Gastrocnemius medialis (tissue), 4 donors: ENCODE measurements around the gene POFUT1. TPM values are rescaled to one million over a fixed set of nuclear protein-coding genes. Genes with fewer than 3 reads are reported as not detected.

Experiments
- ATAC-seq, 2 donors: fragments of 150-250 bp; one replicate each; pipeline ENCODE4 v1.9.1; 2016
- DNase-seq, 2 donors: peaks; one replicate each; pipeline ENCODE4 v3.0.0-alpha.2; 2019
- H3K27ac ChIP-seq, 4 donors: fragments of 200-600 bp; sonication (generic); 1 replicate in 1 of 4; 2 replicates in 3 of 4; pipeline ENCODE4 v1.5.1; 2016 to 2018; ENCODE audit warnings: mild to moderate bottlenecking in 2 of 4, moderate library complexity in 1 of 4
- H3K27me3 ChIP-seq, 3 donors: fragments of 200-600 bp; sonication (generic) in 2 of 3; 1 replicate in 1 of 3; 2 replicates in 2 of 3; pipeline versions ENCODE4 v1.5.1 to v1.6.0; 2016 to 2019; ENCODE audit warnings: mild to moderate bottlenecking in 1 of 3, moderate library complexity in 1 of 3
- H3K36me3 ChIP-seq, 2 donors: fragments of 200-600 bp; sonication (generic) in 1 of 2; one replicate each; pipeline ENCODE4 v1.5.1; 2017 to 2018
- H3K4me1 ChIP-seq, 2 donors: fragments of 200-600 bp; sonication (generic) in 1 of 2; one replicate each; pipeline ENCODE4 v1.5.1; 2016 to 2017; ENCODE audit warnings: mild to moderate bottlenecking in 2 of 2
- H3K4me3 ChIP-seq, 4 donors: fragments of 200-600 bp; sonication (generic) in 3 of 4; 1 replicate in 1 of 4; 2 replicates in 3 of 4; pipeline ENCODE4 v1.5.1; 2016 to 2019; ENCODE audit warnings: mild to moderate bottlenecking in 2 of 4
- H3K9me3 ChIP-seq, 3 donors: fragments of 200-600 bp; sonication (generic) in 2 of 3; 1 replicate in 1 of 3; 2 replicates in 2 of 3; pipeline ENCODE4 v1.5.1; 2016 to 2019
- POLR2A ChIP-seq, 2 donors: fragments of 450-650 bp; IDR thresholded peaks; one replicate each; pipeline ENCODE4 v1.6.1; 2017; ENCODE audit warnings: antibody characterized with exemption in 2 of 2, mild to moderate bottlenecking in 2 of 2, moderate library complexity in 2 of 2
- in situ Hi-C, 4 donors: fragments of 200-750 bp; cut with MboI; loops; one replicate each; pipeline versions ENCODE4 v1.15.0 to v1.8.0; 2017; ENCODE audit warnings: low sequenced_read_pairs in 4 of 4
- intact Hi-C: fragments of 100-400 bp; cut with DNase I; formaldehyde crosslinking; loops from one replicate; pipeline ENCODE4 v1.15.1; 2023; ENCODE audit warnings: low total_unique reads
- total RNA-seq, 4 donors: library from RNA; depleted of rRNA; stranded (reverse); fragments of >200 nt; gene quantifications; one replicate each; pipeline versions ENCODE4 v1.1.0 to v1.2.3, GENCODE V29; 2016
- TF ChIP-seq, protein P1 (sequence below), 5 experiments: fragments of 450-650 bp in 3 of 5; fragments of 200-600 bp in 2 of 5; sonication (generic) in 2 of 5; IDR thresholded peaks in 4 of 5; conservative IDR thresholded peaks in 1 of 5; 1 replicate in 4 of 5; 2 replicates in 1 of 5; pipeline ENCODE4 v1.5.1; 2016 to 2019; ENCODE audit warnings: antibody characterized with exemption in 5 of 5, mild to moderate bottlenecking in 3 of 5, moderate library complexity in 3 of 5

POFUT1 gene
- total RNA-seq, 4 donors from 2014 or later = 15.3 to 20.7 (median 18.4) TPM

GRCh38 chr20:32237419-32237818 is 29.7 kb downstream of the POFUT1 start:
- ATAC-seq (no peak), DNase-seq (no peak)
- Histone ChIP-seq H3K4me3 (no peak overlapping the region), H3K36me3 (peaks cover 0 to 42% of the 10 kb centered on the region in 2 donors), H3K4me1 (no peaks in the 10 kb centered on the region), H3K27ac (no peak overlapping the region), H3K27me3 (no peaks in the 10 kb centered on the region), H3K9me3 (no peaks in the 10 kb centered on the region)
- no peak for TF ChIP-seq POLR2A (IDR thresholded peaks at IDR 0.05)
- TF ChIP-seq, protein P1, sequence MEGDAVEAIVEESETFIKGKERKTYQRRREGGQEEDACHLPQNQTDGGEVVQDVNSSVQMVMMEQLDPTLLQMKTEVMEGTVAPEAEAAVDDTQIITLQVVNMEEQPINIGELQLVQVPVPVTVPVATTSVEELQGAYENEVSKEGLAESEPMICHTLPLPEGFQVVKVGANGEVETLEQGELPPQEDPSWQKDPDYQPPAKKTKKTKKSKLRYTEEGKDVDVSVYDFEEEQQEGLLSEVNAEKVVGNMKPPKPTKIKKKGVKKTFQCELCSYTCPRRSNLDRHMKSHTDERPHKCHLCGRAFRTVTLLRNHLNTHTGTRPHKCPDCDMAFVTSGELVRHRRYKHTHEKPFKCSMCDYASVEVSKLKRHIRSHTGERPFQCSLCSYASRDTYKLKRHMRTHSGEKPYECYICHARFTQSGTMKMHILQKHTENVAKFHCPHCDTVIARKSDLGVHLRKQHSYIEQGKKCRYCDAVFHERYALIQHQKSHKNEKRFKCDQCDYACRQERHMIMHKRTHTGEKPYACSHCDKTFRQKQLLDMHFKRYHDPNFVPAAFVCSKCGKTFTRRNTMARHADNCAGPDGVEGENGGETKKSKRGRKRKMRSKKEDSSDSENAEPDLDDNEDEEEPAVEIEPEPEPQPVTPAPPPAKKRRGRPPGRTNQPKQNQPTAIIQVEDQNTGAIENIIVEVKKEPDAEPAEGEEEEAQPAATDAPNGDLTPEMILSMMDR (IDR thresholded peaks at IDR 0.05 in 4 of 5, conservative IDR thresholded peaks at IDR 0.05 in 1 of 5) = no peak
- in situ Hi-C loops = no loop called here
- intact Hi-C loops = no loop called here

- intact Hi-C loops (no loop called here), in situ Hi-C loops (no loop called here)
- ATAC-seq = no peak
These were observed 31.1 kb downstream of the POFUT1 start for GRCh38 chr20:32238483-32239425.

GRCh38 chr20:32240205-32240604 is 32.5 kb downstream of the POFUT1 start:
- Histone ChIP-seq H3K9me3 (no peaks in the 10 kb centered on the region), H3K27me3 (no peaks in the 10 kb centered on the region)

More at GRCh38 chr20:32238483-32239425, 31.1 kb downstream of the POFUT1 start:
- Histone ChIP-seq H3K36me3 (peaks cover 0 to 29% of the 10 kb centered on the region in 2 donors), H3K4me3 (no peak overlapping the region), H3K4me1 (no peaks in the 10 kb centered on the region), H3K9me3 (no peaks in the 10 kb centered on the region), H3K27ac (no peak overlapping the region), H3K27me3 (no peaks in the 10 kb centered on the region)
- TF ChIP-seq, protein P1 (IDR thresholded peaks at IDR 0.05 in 4 of 5, conservative IDR thresholded peaks at IDR 0.05 in 1 of 5) = no peak
- TF ChIP-seq POLR2A (IDR thresholded peaks at IDR 0.05) = no peak
- DNase-seq = no peak

DNA sequence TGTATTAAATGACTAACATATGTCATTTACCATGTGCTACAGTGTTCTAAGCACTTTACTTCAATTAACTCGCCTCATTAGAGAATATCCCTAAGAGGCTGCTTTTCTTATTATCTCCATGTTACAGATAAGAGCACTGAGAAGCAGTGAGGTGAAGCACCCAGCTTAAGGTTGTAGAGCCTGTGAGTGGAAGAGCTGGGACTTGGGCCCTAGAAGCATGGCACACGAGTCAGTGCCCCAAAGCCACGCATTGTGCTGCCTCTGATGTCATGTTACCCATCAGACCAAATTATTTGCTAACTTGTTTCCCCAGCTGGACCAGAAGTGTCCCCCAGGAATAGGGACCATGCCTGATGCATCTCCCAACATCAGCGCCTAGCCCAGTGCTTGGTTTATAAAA is 34.1 kb downstream of the POFUT1 start:
- TF ChIP-seq, protein P1 (IDR thresholded peaks at IDR 0.05 in 4 of 5, conservative IDR thresholded peaks at IDR 0.05 in 1 of 5) = no peak
- ATAC-seq (no peak), DNase-seq (no peak)
- in situ Hi-C loops (no loop called here), intact Hi-C loops (no loop called here)
- Histone ChIP-seq H3K36me3 (peaks cover 0 to 4% of the 10 kb centered on the region in 2 donors), H3K27ac (no peak overlapping the region), H3K27me3 (no peaks in the 10 kb centered on the region), H3K4me1 (no peaks in the 10 kb centered on the region), H3K4me3 (no peak overlapping the region), H3K9me3 (no peaks in the 10 kb centered on the region)

More at GRCh38 chr20:32240205-32240604, 32.5 kb downstream of the POFUT1 start:
- ATAC-seq (no peak), DNase-seq (no peak)
- intact Hi-C loops = no loop called here
- no peak for TF ChIP-seq POLR2A (IDR thresholded peaks at IDR 0.05)
- TF ChIP-seq, protein P1 (IDR thresholded peaks at IDR 0.05 in 4 of 5, conservative IDR thresholded peaks at IDR 0.05 in 1 of 5) = no peak
- in situ Hi-C loops = no loop called here
- Histone ChIP-seq H3K36me3 (peaks cover 0 to 15% of the 10 kb centered on the region in 2 donors), H3K27ac (no peak overlapping the region), H3K4me1 (no peaks in the 10 kb centered on the region), H3K4me3 (no peak overlapping the region)
